Stimulated activated CD8-positive, alpha-beta memory T cell treated with anti-CD3 and anti-CD28 coated beads, Interleukin-4, amount 100 ng/mL, for 1 hour (primary cell): ENCODE results near the gene ZC3H10.
"Not testable (repeated sequence)": the region's sequence is repeated elsewhere in the genome, so short reads cannot be mapped to it uniquely, and the experiment has no call there.

Source experiments
- DNase-seq, 2 donors: peaks; one replicate each; pipeline ENCODE4 v3.0.0-alpha.2; 2020; ENCODE audit warnings: low read depth in 2 of 2, low spot score in 1 of 2

Gene ZC3H10

GRCh38 chr12:56101045-56101444 lies 17.0 kb upstream of the ZC3H10 start:
- DNase-seq = no peak

GRCh38 chr12:56102683-56103065 lies 15.4 kb upstream of the ZC3H10 start:
- DNase-seq = no peak

GRCh38 chr12:56103066-56103711 lies 14.9 kb upstream of the ZC3H10 start:
- no peak for DNase-seq

- DNase-seq = no peak
Measured at GRCh38 chr12:56103823-56104108, 14.3 kb upstream of the ZC3H10 start.

GRCh38 chr12:56104109-56104814 lies 13.8 kb upstream of the ZC3H10 start, which contains the start of gene PA2G4:
PA2G4 (plus strand) TSS chr12:56104559; CDS start chr12:56104738, 179 bp downstream.
- DNase-seq = peak; percentile 88 to 91

- DNase-seq = no peak
Measured at GRCh38 chr12:56104815-56105608, 13.1 kb upstream of the ZC3H10 start.

- DNase-seq = no peak
Measured at GRCh38 chr12:56105609-56105902, 12.5 kb upstream of the ZC3H10 start.

- DNase-seq = no peak
Measured at GRCh38 chr12:56107242-56107641, 10.8 kb upstream of the ZC3H10 start.

GRCh38 chr12:56110571-56110970 lies 7.5 kb upstream of the ZC3H10 start:
- no peak for DNase-seq

- no peak for DNase-seq
Measured at GRCh38 chr12:56114084-56114483, 4.0 kb upstream of the ZC3H10 start.

GRCh38 chr12:56115329-56115728 lies 2.7 kb upstream of the ZC3H10 start:
- DNase-seq = no peak

- peak; percentile 88 to 91 for DNase-seq
Measured at GRCh38 chr12:56116267-56117081, 1.6 kb upstream of the ZC3H10 start, which contains the start of gene RPL41. RPL41 (plus strand) TSS chr12:56116633.

GRCh38 chr12:56117082-56117706 lies 872 bp upstream of the ZC3H10 start:
- not testable (repeated sequence) for DNase-seq

- DNase-seq = no peak
Measured at GRCh38 chr12:56118688-56119357, 757 bp downstream of the ZC3H10 start.

- no peak for DNase-seq
Measured at GRCh38 chr12:56119361-56119796, 1.3 kb downstream of the ZC3H10 start.

- no peak for DNase-seq
Measured at GRCh38 chr12:56120158-56120846, 2.2 kb downstream of the ZC3H10 start.

GRCh38 chr12:56121204-56121870 lies 3.3 kb downstream of the ZC3H10 start:
- no peak for DNase-seq

- DNase-seq = no peak
Measured at GRCh38 chr12:56122637-56123036, 4.6 kb downstream of the ZC3H10 start.

- DNase-seq = no peak
Measured at GRCh38 chr12:56124133-56124532, 6.1 kb downstream of the ZC3H10 start.
